Fibroblast of mammary gland (primary cell): ENCODE data around the gene IRX3.

Experiments used
- DNase-seq: peaks from one replicate; pipeline ENCODE4 v3.0.0-alpha.2; 2010; ENCODE audit warnings: low read depth
- H3K4me3 ChIP-seq: 2 replicates; pipeline ENCODE4 v1.5.1; 2011; ENCODE audit warnings: low read depth, mild to moderate bottlenecking, low read length, moderate library complexity; ENCODE audit not compliant: control insufficient read depth
- TF ChIP-seq, protein P1 (sequence below): conservative IDR thresholded peaks from 2 replicates; pipeline ENCODE4 v1.5.1; 2011; ENCODE audit warnings: low read depth, low read length, inconsistent platforms; ENCODE audit not compliant: control insufficient read depth, insufficient read depth

Gene IRX3

DNA sequence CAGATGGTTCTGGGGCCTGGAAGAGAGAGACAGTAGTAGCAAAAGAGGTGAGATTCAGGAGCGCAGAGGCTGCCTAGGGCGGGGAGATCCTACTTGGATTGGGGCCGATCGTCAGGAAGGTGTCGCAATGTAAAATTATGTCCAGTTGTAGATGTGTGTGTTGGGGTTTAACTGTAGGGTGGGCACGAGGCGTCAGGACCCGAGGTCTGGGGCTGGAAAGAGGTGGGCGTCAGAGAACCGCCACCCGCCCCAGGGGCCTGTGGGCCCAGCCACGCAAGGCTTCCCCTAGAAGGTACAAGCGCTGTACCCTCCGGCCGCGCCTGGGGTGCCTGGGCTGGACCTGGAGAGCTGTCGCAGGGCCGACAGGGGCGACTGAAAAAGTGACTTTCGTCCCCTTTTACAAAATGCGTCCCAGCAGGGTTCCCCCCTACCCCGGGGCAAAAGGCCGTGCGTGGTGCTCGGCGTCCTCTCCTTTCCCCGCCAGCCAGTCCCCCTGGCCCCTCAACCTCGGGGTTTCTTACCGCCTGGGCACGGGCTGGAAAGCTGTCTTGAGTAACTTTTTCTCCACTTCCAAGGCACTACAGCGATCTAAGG is 2.8 kb downstream of the IRX3 start:
- no peak for DNase-seq
- H3K4me3 ChIP-seq: peak overlapping the region; percentile 13
- TF ChIP-seq, protein P1, sequence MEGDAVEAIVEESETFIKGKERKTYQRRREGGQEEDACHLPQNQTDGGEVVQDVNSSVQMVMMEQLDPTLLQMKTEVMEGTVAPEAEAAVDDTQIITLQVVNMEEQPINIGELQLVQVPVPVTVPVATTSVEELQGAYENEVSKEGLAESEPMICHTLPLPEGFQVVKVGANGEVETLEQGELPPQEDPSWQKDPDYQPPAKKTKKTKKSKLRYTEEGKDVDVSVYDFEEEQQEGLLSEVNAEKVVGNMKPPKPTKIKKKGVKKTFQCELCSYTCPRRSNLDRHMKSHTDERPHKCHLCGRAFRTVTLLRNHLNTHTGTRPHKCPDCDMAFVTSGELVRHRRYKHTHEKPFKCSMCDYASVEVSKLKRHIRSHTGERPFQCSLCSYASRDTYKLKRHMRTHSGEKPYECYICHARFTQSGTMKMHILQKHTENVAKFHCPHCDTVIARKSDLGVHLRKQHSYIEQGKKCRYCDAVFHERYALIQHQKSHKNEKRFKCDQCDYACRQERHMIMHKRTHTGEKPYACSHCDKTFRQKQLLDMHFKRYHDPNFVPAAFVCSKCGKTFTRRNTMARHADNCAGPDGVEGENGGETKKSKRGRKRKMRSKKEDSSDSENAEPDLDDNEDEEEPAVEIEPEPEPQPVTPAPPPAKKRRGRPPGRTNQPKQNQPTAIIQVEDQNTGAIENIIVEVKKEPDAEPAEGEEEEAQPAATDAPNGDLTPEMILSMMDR: no peak

DNA sequence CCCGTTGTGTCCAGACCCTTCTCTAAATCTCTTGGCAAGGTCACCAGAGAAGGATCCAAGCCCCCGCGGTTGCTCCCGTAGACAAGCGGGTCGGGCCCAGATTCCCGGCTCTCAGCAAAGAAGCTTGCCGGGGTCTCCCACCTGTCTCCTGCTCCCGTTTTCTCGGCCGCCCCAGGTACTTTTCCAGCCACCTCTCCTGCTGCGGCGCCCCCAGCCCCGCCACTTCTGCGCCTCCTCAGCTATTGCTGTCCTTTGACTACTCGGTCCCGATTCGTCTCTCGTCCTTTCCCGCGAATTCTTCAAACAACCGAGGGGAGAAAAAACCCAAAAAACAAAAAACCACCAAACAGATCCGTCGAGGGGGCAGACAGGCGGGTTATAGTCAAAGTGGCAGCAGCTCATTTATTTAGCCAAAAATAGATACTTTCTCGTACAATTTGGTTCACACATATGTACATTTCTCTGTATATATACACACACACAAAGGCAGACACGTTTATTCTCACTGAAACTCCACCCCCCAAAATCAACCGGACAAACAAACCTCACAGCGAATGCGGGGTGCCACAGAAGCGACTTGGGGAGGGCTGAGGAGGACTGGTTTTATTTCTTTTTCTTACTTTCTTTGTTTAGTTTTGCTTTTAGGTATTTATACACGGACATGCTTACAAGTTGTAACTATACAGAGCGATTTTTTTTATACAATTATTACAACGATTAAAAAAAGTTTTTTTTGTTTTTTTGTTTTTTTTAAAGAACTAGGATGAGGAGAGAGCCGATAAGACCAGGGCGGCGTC is 3.5 kb downstream of the IRX3 start:
- no peak overlapping the region for H3K4me3 ChIP-seq
- no peak for DNase-seq
- TF ChIP-seq, protein P1: no peak

DNA sequence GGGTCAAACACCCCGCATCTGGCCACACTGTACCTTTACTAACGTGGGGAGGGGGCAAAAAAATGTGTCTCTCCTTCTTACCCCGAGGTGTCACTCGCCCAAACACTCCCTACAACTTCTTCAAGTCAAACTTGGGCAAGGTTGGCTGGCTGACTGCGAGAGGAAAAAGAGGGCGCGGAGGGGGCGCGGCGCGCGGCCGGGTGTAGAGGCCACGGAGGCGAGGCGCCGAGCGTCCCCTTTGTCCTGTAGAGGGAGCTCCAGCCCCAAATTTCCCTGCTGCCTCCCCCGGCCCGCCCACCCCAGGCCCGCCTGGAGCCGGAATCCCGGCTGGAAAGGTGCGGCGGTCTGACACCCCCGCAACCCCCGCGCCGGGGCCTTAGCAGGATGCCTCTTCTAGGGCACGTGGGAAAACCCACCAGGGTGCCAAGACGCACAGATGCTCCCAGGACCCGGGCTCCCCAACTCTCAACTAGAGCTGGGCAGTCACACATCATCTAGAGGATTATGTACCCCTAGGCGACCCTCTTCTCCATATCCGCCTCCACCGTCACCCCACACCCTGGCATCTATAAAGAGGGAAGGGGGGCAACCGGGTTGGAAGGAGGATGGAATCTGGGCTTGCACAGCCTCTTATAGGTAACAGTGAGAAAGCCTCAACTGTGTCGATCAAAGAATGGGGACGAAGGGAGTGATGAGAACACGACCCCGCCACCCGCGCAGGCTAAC is 4.2 kb downstream of the IRX3 start:
- TF ChIP-seq, protein P1: peak; percentile 38
- peak; percentile 29 for DNase-seq
- no peak overlapping the region for H3K4me3 ChIP-seq

DNA sequence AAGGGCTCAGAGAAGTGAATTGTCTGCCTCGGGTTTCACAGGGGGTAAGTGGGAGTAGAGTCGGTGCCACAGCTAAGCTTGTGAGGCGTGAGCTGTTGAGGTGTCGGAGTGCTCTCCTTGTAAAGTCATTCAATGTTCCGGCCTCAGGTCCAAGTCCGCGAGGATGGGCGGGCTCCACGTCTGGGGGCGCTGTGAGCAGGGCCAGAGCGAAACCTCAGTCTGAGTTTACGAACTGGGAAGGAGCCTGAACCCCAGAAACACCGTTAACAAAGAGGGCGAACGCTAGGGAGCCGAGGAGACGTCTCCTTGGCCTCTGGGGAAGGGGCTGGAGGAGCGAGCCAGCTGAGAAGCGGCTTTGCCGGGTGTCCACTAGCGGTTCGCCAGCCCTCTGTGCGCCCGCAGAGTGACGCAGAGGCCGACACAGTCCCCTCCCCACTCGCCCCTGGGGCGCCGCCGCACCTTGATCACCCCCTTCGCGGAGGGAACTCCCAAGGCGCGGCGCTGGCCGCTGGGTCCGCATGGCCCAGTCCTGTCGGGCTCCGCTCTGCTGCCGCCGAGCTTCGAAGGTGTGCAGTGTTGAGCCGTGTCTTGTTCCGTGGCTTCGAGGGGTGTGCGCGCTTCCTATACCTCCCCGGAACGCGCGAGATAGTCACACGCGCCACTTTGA is 4.9 kb downstream of the IRX3 start:
- H3K4me3 ChIP-seq: no peak overlapping the region
- TF ChIP-seq, protein P1: no peak
- no peak for DNase-seq

DNA sequence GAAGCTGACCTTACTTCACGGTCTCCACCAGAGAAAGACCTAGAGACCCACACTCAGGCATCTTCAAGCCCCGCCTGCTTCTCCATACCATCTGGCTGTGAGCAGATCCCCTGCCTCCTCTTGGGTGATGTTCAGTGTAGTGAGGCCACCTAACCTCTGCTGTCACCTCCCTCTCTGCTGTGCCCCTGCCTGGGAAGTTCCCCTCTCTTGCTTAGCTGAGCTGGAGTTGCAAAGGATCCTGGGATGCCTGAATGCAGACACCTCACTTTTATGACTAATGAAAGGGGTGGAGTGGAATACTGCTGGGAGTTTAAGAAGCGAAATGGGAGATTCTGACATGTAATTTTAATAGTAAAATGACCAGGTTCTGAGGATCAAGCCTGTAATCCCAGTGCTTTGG is 5.8 kb downstream of the IRX3 start:
- TF ChIP-seq, protein P1: no peak
- DNase-seq: peak; percentile 52

More for the DNA sequence above, 5.8 kb downstream of the IRX3 start:
- H3K4me3 ChIP-seq: no peak overlapping the region
